PC-9 (cell line): ENCODE measurements around the gene OR8K5.

Experiments
- EZH2 ChIP-seq: fragments of 200-600 bp; sonication (generic); IDR thresholded peaks from 2 replicates; pipeline ENCODE4 v1.8.0; 2017; ENCODE audit warnings: antibody characterized with exemption, low read depth
- TF ChIP-seq, protein P1 (sequence below): fragments of 200-600 bp; sonication (generic); conservative IDR thresholded peaks from 2 replicates; pipeline ENCODE4 v1.6.1; 2017; ENCODE audit warnings: mixed run types, antibody characterized with exemption, mild to moderate bottlenecking, moderate library complexity

DNA sequence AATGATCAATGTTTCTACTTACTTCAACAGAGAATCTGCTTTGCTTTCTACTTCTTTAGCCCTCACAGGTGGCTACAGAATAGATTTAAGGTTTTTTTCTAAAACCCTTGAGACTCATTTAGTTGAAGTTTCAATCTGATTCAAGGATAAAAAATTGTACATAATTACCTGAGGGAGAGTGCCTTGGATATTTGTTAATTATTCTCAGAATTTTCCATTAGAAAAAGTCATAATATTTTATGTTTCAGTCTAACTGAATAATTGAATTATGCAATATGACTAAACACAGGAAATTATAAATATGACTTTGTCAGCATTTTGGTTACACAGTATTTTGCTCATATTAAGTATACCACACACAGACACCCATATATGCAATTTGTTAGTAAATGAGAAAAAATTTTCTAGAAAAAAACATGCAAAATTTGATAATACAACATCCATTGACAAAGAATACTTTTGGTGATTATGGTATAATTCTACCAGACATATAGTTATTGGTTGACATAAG, 19.9 kb downstream of the OR8K5 start, which contains the start of gene OR8J3:
- TF ChIP-seq, protein P1, sequence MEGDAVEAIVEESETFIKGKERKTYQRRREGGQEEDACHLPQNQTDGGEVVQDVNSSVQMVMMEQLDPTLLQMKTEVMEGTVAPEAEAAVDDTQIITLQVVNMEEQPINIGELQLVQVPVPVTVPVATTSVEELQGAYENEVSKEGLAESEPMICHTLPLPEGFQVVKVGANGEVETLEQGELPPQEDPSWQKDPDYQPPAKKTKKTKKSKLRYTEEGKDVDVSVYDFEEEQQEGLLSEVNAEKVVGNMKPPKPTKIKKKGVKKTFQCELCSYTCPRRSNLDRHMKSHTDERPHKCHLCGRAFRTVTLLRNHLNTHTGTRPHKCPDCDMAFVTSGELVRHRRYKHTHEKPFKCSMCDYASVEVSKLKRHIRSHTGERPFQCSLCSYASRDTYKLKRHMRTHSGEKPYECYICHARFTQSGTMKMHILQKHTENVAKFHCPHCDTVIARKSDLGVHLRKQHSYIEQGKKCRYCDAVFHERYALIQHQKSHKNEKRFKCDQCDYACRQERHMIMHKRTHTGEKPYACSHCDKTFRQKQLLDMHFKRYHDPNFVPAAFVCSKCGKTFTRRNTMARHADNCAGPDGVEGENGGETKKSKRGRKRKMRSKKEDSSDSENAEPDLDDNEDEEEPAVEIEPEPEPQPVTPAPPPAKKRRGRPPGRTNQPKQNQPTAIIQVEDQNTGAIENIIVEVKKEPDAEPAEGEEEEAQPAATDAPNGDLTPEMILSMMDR = no peak
- no peak for TF ChIP-seq EZH2
